CD14-positive monocyte (primary cell): ENCODE data around the gene PTPRN2. TPM values are rescaled to one million over a fixed set of nuclear protein-coding genes. Genes with fewer than 3 reads are reported as not detected.

Experiments
- DNase-seq, 3 donors: peaks; one replicate each; pipeline ENCODE4 v3.0.0-alpha.2; 2011 to 2022
- H2AFZ ChIP-seq: 2 replicates; pipeline ENCODE4 v1.6.0; 2012; ENCODE audit warnings: mild to moderate bottlenecking, low read depth, low read length, inconsistent platforms; ENCODE audit not compliant: insufficient read depth, poor library complexity, severe bottlenecking
- H3K27ac ChIP-seq, 2 donors: 1 replicate in 1 of 2; 2 replicates in 1 of 2; pipeline ENCODE4 v1.5.1; 2012 to 2013; ENCODE audit warnings: low read length in 2 of 2, control low read depth in 1 of 2, inconsistent platforms in 1 of 2, low read depth in 1 of 2, mild to moderate bottlenecking in 1 of 2
- H3K27me3 ChIP-seq, 2 donors: one replicate each; pipeline versions ENCODE4 v1.6.0 to v1.6.1; 2011 to 2013; ENCODE audit warnings: low read length in 2 of 2; ENCODE audit not compliant: control insufficient read depth in 2 of 2, insufficient read depth in 2 of 2
- H3K36me3 ChIP-seq, 2 donors: replicated peaks in 1 of 2; 1 replicate in 1 of 2; 2 replicates in 1 of 2; pipeline versions ENCODE4 v1.5.1 to v1.6.1; 2012 to 2013; ENCODE audit warnings: low read length in 2 of 2, control low read depth in 1 of 2, inconsistent platforms in 1 of 2, mild to moderate bottlenecking in 1 of 2; ENCODE audit not compliant: insufficient read depth in 2 of 2, control insufficient read depth in 1 of 2
- H3K4me1 ChIP-seq, 2 donors: 1 replicate in 1 of 2; 2 replicates in 1 of 2; pipeline versions ENCODE4 v1.5.1 to v1.6.1; 2012 to 2013; ENCODE audit warnings: low read length in 2 of 2, control low read depth in 1 of 2, inconsistent platforms in 1 of 2, mild to moderate bottlenecking in 1 of 2, moderate library complexity in 1 of 2; ENCODE audit not compliant: insufficient read depth in 2 of 2, control insufficient read depth in 1 of 2
- H3K4me2 ChIP-seq: replicated peaks from 2 replicates; pipeline ENCODE3; 2012; ENCODE audit warnings: low read length, moderate library complexity, mild to moderate bottlenecking; ENCODE audit not compliant: poor library complexity, severe bottlenecking; ENCODE audit errors: extremely low read depth
- H3K4me3 ChIP-seq, 3 experiments: fragments of 200-600 bp in 1 of 3; sonication (generic) in 1 of 3; replicated peaks in 1 of 3; 1 replicate in 2 of 3; 2 replicates in 1 of 3; pipeline ENCODE4 v1.5.1; 2011 to 2013; ENCODE audit warnings: low read length in 3 of 3, mild to moderate bottlenecking in 3 of 3, control low read depth in 2 of 3, low read depth in 2 of 3, inconsistent platforms in 1 of 3, moderate library complexity in 1 of 3
- H3K79me2 ChIP-seq: 2 replicates; pipeline ENCODE4 v1.6.0; 2012; ENCODE audit warnings: mild to moderate bottlenecking, control low read depth, inconsistent platforms, low read length, moderate library complexity; ENCODE audit not compliant: insufficient read depth
- H3K9ac ChIP-seq: 2 replicates; pipeline ENCODE4 v1.6.0; 2017; ENCODE audit warnings: low read length, mild to moderate bottlenecking; ENCODE audit not compliant: insufficient read depth, poor library complexity, severe bottlenecking
- H3K9me3 ChIP-seq, 2 donors: replicated peaks in 1 of 2; 1 replicate in 1 of 2; 2 replicates in 1 of 2; pipeline versions ENCODE4 v1.5.1 to v1.6.1; 2012 to 2013; ENCODE audit warnings: low read length in 2 of 2, control low read depth in 1 of 2; ENCODE audit not compliant: control insufficient read depth in 1 of 2, insufficient read depth in 1 of 2
- H4K20me1 ChIP-seq: 2 replicates; pipeline ENCODE4 v1.6.0; 2012; ENCODE audit warnings: mild to moderate bottlenecking, low read length, control low read depth, moderate library complexity; ENCODE audit not compliant: insufficient read depth
- H3K27ac Mint-ChIP-seq, 7 donors: one replicate each; pipeline ENCODE4 v1.8.0; 2020; ENCODE audit warnings: mild to moderate bottlenecking in 7 of 7, mixed read lengths in 7 of 7, moderate library complexity in 6 of 7, inconsistent platforms in 2 of 7
- H3K27me3 Mint-ChIP-seq, 3 donors: one replicate each; pipeline ENCODE4 v1.8.0; 2021 to 2022; ENCODE audit warnings: low read depth in 3 of 3, mild to moderate bottlenecking in 3 of 3, mixed read lengths in 3 of 3, moderate library complexity in 3 of 3, inconsistent platforms in 1 of 3
- H3K36me3 Mint-ChIP-seq, 2 donors: one replicate each; pipeline ENCODE4 v1.8.0; 2020; ENCODE audit warnings: mixed read lengths in 2 of 2, inconsistent platforms in 1 of 2, mild to moderate bottlenecking in 1 of 2
- H3K4me1 Mint-ChIP-seq: one replicate; pipeline ENCODE4 v1.8.0; 2020; ENCODE audit warnings: mild to moderate bottlenecking, mixed read lengths
- H3K4me3 Mint-ChIP-seq, 2 donors: one replicate each; pipeline ENCODE4 v1.8.0; 2020; ENCODE audit warnings: mild to moderate bottlenecking in 2 of 2, mixed read lengths in 2 of 2, moderate library complexity in 1 of 2
- H3K9me3 Mint-ChIP-seq, 7 donors: one replicate each; pipeline ENCODE4 v1.8.0; 2020 to 2022; ENCODE audit warnings: mixed read lengths in 7 of 7, mild to moderate bottlenecking in 6 of 7, moderate library complexity in 6 of 7, inconsistent platforms in 2 of 7
- WGBS: methylation state at CpG from one replicate; pipeline ENCODE4 v1.1.5; 2013; ENCODE audit warnings: missing lambda C conversion rate; ENCODE audit not compliant: insufficient coverage; 5-methylcytosine and 5-hydroxymethylcytosine counted together
- intact Hi-C, 2 donors: fragments of 100-400 bp; cut with micrococcal nuclease; formaldehyde crosslinking; loops; one replicate each; pipeline versions ENCODE4 v1.15.0 to v1.15.1; 2023
- polyA plus RNA-seq, 3 donors: library from polyadenylated mRNA; depleted of rRNA in 1 of 3; unstranded in 2 of 3; stranded (reverse) in 1 of 3; fragments of 300-500 nt in 2 of 3; fragments of >200 nt in 1 of 3; fragmentation: Illumina TruSeq in 2 of 3; gene quantifications; 1 replicate in 2 of 3; 2 replicates in 1 of 3; pipeline ENCODE4 v1.2.3, GENCODE V29; 2012 to 2021
- TF ChIP-seq, protein P1 (sequence below): fragments of 200-600 bp; IDR thresholded peaks from one replicate; pipeline ENCODE4 v1.8.0; 2022; ENCODE audit warnings: antibody characterized with exemption, mild to moderate bottlenecking

Gene PTPRN2
- polyA plus RNA-seq, 3 donors: 0.25 to 1.4 (median 0.97) TPM

GRCh38 chr7:157929671-157930070 lies 658.0 kb downstream of the PTPRN2 start:
- H3K4me3 ChIP-seq: no peak overlapping the region
- H3K27me3 Mint-ChIP-seq: peaks cover 2 to 8% (median 3%) of the 10 kb centered on the region in 3 donors
- no peak overlapping the region for H3K9ac ChIP-seq
- no peak overlapping the region for H3K27ac Mint-ChIP-seq
- H3K27me3 ChIP-seq: no peaks in the 10 kb centered on the region
- intact Hi-C loops: no loop called here
- no peak overlapping the region for H3K27ac ChIP-seq
- no peak overlapping the region for H3K4me3 Mint-ChIP-seq
- H3K36me3 ChIP-seq: no peaks in the 10 kb centered on the region
- H3K4me1 Mint-ChIP-seq: no peaks in the 10 kb centered on the region
- peaks cover 27 to 37% of the 10 kb centered on the region in 2 donors for H3K9me3 ChIP-seq
- no peak for DNase-seq
- no peaks in the 10 kb centered on the region for H3K4me1 ChIP-seq
- peaks cover 17 to 36% (median 25%) of the 10 kb centered on the region in 7 donors for H3K9me3 Mint-ChIP-seq
- H2AFZ ChIP-seq: no peak overlapping the region
- H3K79me2 ChIP-seq: no peaks in the 10 kb centered on the region
- TF ChIP-seq, protein P1, sequence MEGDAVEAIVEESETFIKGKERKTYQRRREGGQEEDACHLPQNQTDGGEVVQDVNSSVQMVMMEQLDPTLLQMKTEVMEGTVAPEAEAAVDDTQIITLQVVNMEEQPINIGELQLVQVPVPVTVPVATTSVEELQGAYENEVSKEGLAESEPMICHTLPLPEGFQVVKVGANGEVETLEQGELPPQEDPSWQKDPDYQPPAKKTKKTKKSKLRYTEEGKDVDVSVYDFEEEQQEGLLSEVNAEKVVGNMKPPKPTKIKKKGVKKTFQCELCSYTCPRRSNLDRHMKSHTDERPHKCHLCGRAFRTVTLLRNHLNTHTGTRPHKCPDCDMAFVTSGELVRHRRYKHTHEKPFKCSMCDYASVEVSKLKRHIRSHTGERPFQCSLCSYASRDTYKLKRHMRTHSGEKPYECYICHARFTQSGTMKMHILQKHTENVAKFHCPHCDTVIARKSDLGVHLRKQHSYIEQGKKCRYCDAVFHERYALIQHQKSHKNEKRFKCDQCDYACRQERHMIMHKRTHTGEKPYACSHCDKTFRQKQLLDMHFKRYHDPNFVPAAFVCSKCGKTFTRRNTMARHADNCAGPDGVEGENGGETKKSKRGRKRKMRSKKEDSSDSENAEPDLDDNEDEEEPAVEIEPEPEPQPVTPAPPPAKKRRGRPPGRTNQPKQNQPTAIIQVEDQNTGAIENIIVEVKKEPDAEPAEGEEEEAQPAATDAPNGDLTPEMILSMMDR: no peak
- no peak overlapping the region for H3K4me2 ChIP-seq
- 88% methylated on average over 14 of the region's 16 CpGs for WGBS
- no peaks in the 10 kb centered on the region for H4K20me1 ChIP-seq
- no peaks in the 10 kb centered on the region for H3K36me3 Mint-ChIP-seq

- Histone ChIP-seq H3K79me2 (no peaks in the 10 kb centered on the region), H3K4me3 (no peak overlapping the region), H3K27me3 (no peaks in the 10 kb centered on the region), H3K4me2 (no peak overlapping the region), H4K20me1 (no peaks in the 10 kb centered on the region), H3K9ac (no peak overlapping the region), H3K27ac (no peak overlapping the region), H3K36me3 (no peaks in the 10 kb centered on the region), H3K9me3 (peaks cover 19 to 29% of the 10 kb centered on the region in 2 donors), H2AFZ (no peak overlapping the region), H3K4me1 (no peaks in the 10 kb centered on the region)
- 83% methylated on average over 12 of the region's 14 CpGs for whole genome bisulfite sequencing
- DNase-seq: no peak
- intact Hi-C loops: no loop called here
- Mint-ChIP-seq H3K9me3 (peaks cover 14 to 30% (median 21%) of the 10 kb centered on the region in 7 donors), H3K27ac (peak overlapping the region in 1 of 7 donors; percentile 15), H3K4me1 (no peaks in the 10 kb centered on the region), H3K36me3 (no peaks in the 10 kb centered on the region), H3K4me3 (no peak overlapping the region), H3K27me3 (peaks cover 2 to 8% (median 3%) of the 10 kb centered on the region in 3 donors)
- TF ChIP-seq, protein P1: no peak
These were observed 658.7 kb downstream of the PTPRN2 start for GRCh38 chr7:157928808-157929425.
